Adrenal gland (tissue), 5 donors: ENCODE measurements around the gene CCDC69.

Experiments
- CTCF ChIP-seq, 6 experiments: fragments of 450-650 bp in 4 of 6; fragments of 200-600 bp in 2 of 6; sonication (generic) in 1 of 6; IDR thresholded peaks; 1 replicate in 5 of 6; 2 replicates in 1 of 6; pipeline versions ENCODE4 v1.5.1 to v1.8.0; 2016 to 2021; ENCODE audit warnings: antibody characterized with exemption in 6 of 6, mild to moderate bottlenecking in 2 of 6, moderate library complexity in 1 of 6
- POLR2A ChIP-seq, 2 donors: fragments of 450-650 bp; IDR thresholded peaks; one replicate each; pipeline ENCODE4 v1.6.1; 2017; ENCODE audit warnings: antibody characterized with exemption in 2 of 2, mild to moderate bottlenecking in 2 of 2, moderate library complexity in 1 of 2
- donor health status: DM: no; HTN: no; CAD: no.

GRCh38 chr5:151202381-151203139, 21.3 kb downstream of the CCDC69 start:
- TF ChIP-seq CTCF (IDR thresholded peaks at IDR 0.05), result no peak
- no peak for TF ChIP-seq POLR2A (IDR thresholded peaks at IDR 0.05)
